HEK293 (cell line): Measurements from ENCODE around the gene GRIK4.

Source experiments
- CTCF ChIA-PET: fragments of 350-600 bp; formaldehyde crosslinking; extraction: SDS; loops from one replicate; lab custom pipeline; 2021; ENCODE audit warnings: antibody characterized with exemption; lab: Yijun Ruan, JAX
- POLR2A ChIA-PET: fragments of 300-600 bp; formaldehyde crosslinking; extraction: SDS; loops from one replicate; lab custom pipeline; 2020; ENCODE audit warnings: antibody characterized with exemption, inconsistent platforms; lab: Yijun Ruan, JAX
- H3K27ac ChIP-seq: fragments of 200-500 bp; sonication (Bioruptor generic); 2 replicates; pipeline ENCODE4 v1.5.1; 2014; ENCODE audit warnings: low read depth, low read length, control low read depth, inconsistent platforms; ENCODE audit errors: extremely low read depth
- H3K36me3 ChIP-seq, 2 experiments: fragments of 200-500 bp in 1 of 2; sonication (Bioruptor generic) in 1 of 2; 1 replicate in 1 of 2; 2 replicates in 1 of 2; pipeline ENCODE4 v1.5.1; 2014 to 2017; ENCODE audit warnings: inconsistent platforms in 2 of 2, low read length in 2 of 2; ENCODE audit not compliant: control insufficient read depth in 2 of 2, insufficient read depth in 1 of 2
- H3K4me1 ChIP-seq: fragments of 200-500 bp; sonication (Bioruptor generic); 2 replicates; pipeline ENCODE4 v1.5.1; 2014; ENCODE audit warnings: mild to moderate bottlenecking, low read length, inconsistent platforms; ENCODE audit not compliant: control insufficient read depth, insufficient read depth
- H3K4me3 ChIP-seq: 2 replicates; pipeline ENCODE4 v1.5.1; 2011; ENCODE audit warnings: low read depth, mild to moderate bottlenecking, control low read depth, low read length, moderate library complexity
- H3K9me3 ChIP-seq: fragments of 200-500 bp; sonication (Bioruptor generic); 2 replicates; pipeline ENCODE4 v1.5.1; 2014; ENCODE audit warnings: low read depth, low read length, inconsistent platforms; ENCODE audit not compliant: control insufficient read depth, insufficient read depth
- ATF2 ChIP-seq: fragments of 450-650 bp; formaldehyde crosslinking; IDR thresholded peaks from 2 replicates; pipeline ENCODE4 v1.5.1; 2016; ENCODE audit warnings: missing biosample characterization, missing genetic modification characterization, low read depth
- HIC1 ChIP-seq: fragments of 450-650 bp; formaldehyde crosslinking; IDR thresholded peaks from 2 replicates; pipeline ENCODE4 v1.5.1; 2016; ENCODE audit warnings: missing biosample characterization, missing genetic modification characterization
- REPIN1 ChIP-seq: fragments of 450-650 bp; formaldehyde crosslinking; IDR thresholded peaks from 2 replicates; pipeline ENCODE4 v1.5.1; 2017; ENCODE audit warnings: missing biosample characterization, missing genetic modification characterization, low read depth
- TSHZ1 ChIP-seq: fragments of 450-650 bp; formaldehyde crosslinking; IDR thresholded peaks from 2 replicates; pipeline ENCODE4 v1.5.1; 2016; ENCODE audit warnings: missing biosample characterization, missing genetic modification characterization, borderline replicate concordance
- ZEB2 ChIP-seq: fragments of 450-650 bp; formaldehyde crosslinking; IDR thresholded peaks from 2 replicates; pipeline ENCODE4 v1.5.1; 2016; ENCODE audit warnings: missing biosample characterization, missing genetic modification characterization
- ZNF132 ChIP-seq: fragments of 450-650 bp; formaldehyde crosslinking; IDR thresholded peaks from 2 replicates; pipeline ENCODE4 v1.5.1; 2017; ENCODE audit warnings: missing biosample characterization, missing genetic modification characterization, borderline replicate concordance
- ZNF148 ChIP-seq: fragments of 450-650 bp; formaldehyde crosslinking; IDR thresholded peaks from 2 replicates; pipeline ENCODE4 v1.5.0; 2017; ENCODE audit warnings: missing biosample characterization, missing genetic modification characterization, borderline replicate concordance
- ZNF391 ChIP-seq: fragments of 450-650 bp; formaldehyde crosslinking; IDR thresholded peaks from 2 replicates; pipeline ENCODE4 v1.5.1; 2016; ENCODE audit warnings: low read depth, missing biosample characterization, missing genetic modification characterization, borderline replicate concordance
- ZNF488 ChIP-seq: fragments of 450-650 bp; formaldehyde crosslinking; IDR thresholded peaks from 2 replicates; pipeline ENCODE4 v1.5.1; 2016; ENCODE audit warnings: missing biosample characterization, missing genetic modification characterization
- ZNF560 ChIP-seq: fragments of 450-650 bp; formaldehyde crosslinking; IDR thresholded peaks from 2 replicates; pipeline ENCODE4 v1.5.1; 2017; ENCODE audit warnings: missing biosample characterization, missing genetic modification characterization, borderline replicate concordance
- ZNF561 ChIP-seq: fragments of 450-650 bp; IDR thresholded peaks from 2 replicates; pipeline ENCODE4 v1.5.1; 2018; ENCODE audit warnings: missing biosample characterization, missing genetic modification characterization, borderline replicate concordance
- ZSCAN18 ChIP-seq: fragments of 450-650 bp; formaldehyde crosslinking; IDR thresholded peaks from 2 replicates; pipeline ENCODE4 v1.5.1; 2016; ENCODE audit warnings: missing biosample characterization, missing genetic modification characterization

GRIK4 gene

GRCh38 chr11:120956710-120957495 lies 445.4 kb downstream of the GRIK4 start:
- Histone ChIP-seq H3K4me1 (no peaks in the 10 kb centered on the region), H3K9me3 (no peaks in the 10 kb centered on the region)
- TF ChIP-seq REPIN1 (tag by site-specific recombination) = no peak
- TF ChIP-seq, all 188 proteins: peak for 0
- H3K36me3 ChIP-seq = no peaks in the 10 kb centered on the region
- POLR2A ChIA-PET = no interaction called here
- CTCF ChIA-PET = interaction anchor here (0.6 to 0.7 kb wide), 2 partner anchors 205 to 622 kb away, joined by 3 to 5 read pairs; no protein-coding TSS in a partner anchor
- H3K4me3 ChIP-seq = no peak overlapping the region
- H3K27ac ChIP-seq = no peak overlapping the region

GRCh38 chr11:120958185-120958584 lies 446.6 kb downstream of the GRIK4 start:
- no peaks in the 10 kb centered on the region for H3K9me3 ChIP-seq
- ChIA-PET POLR2A (no interaction called here), CTCF (interaction anchor here (0.8 kb wide), 1 partner anchor 60 kb away, joined by 3 read pairs; no protein-coding TSS in a partner anchor)
- no peaks in the 10 kb centered on the region for H3K36me3 ChIP-seq
- no peak for TF ChIP-seq ZNF561 (tag by site-specific recombination)
- no peak for TF ChIP-seq ZNF488 (tag by site-specific recombination)
- no peak for TF ChIP-seq ZNF391 (tag by site-specific recombination)
- no peak for TF ChIP-seq TSHZ1 (tag by site-specific recombination)
- TF ChIP-seq HIC1 (tag by site-specific recombination) = no peak
- H3K4me1 ChIP-seq = no peaks in the 10 kb centered on the region
- no peak overlapping the region for H3K4me3 ChIP-seq
- no peak overlapping the region for H3K27ac ChIP-seq

- ChIA-PET POLR2A (no interaction called here), CTCF (interaction anchor here (0.5 kb wide), 1 partner anchor 571 kb away, joined by 3 read pairs; no protein-coding TSS in a partner anchor)
- Histone ChIP-seq H3K4me3 (no peak overlapping the region), H3K9me3 (no peaks in the 10 kb centered on the region), H3K36me3 (no peaks in the 10 kb centered on the region), H3K4me1 (no peaks in the 10 kb centered on the region), H3K27ac (no peak overlapping the region)
- TF ChIP-seq ZNF488 (tag by site-specific recombination) (no peak), ZEB2 (tag by site-specific recombination) (no peak), ZNF148 (tag by site-specific recombination) (no peak), ZNF132 (tag by site-specific recombination) (no peak), ZSCAN18 (tag by site-specific recombination) (no peak), ATF2 (no peak), ZNF560 (tag by site-specific recombination) (no peak)
These were observed 447.6 kb downstream of the GRIK4 start for GRCh38 chr11:120959189-120959588.
